GM18505 (cell line): ENCODE measurements around the gene RNF168.
"Not testable (repeated sequence)": the region's sequence is repeated elsewhere in the genome, so short reads cannot be mapped to it uniquely, and the experiment has no call there.

ENCODE experiments used
- ATAC-seq: cut with Tn5 transposase; IDR thresholded peaks from one replicate; pipeline ENCODE4 v1.9.1; 2021; ENCODE audit not compliant: unreplicated experiment
- POLR2A ChIP-seq: IDR thresholded peaks from 4 replicates; pipeline ENCODE4 v1.6.1; 2011; ENCODE audit warnings: borderline replicate concordance; ENCODE audit not compliant: insufficient read depth, insufficient read length; ENCODE audit errors: extremely low read depth

RNF168 gene

GRCh38 chr3:196502775-196503195, 783 bp downstream of the RNF168 start:
- ATAC-seq: no peak
- no peak for TF ChIP-seq POLR2A

- no peak for ATAC-seq
- TF ChIP-seq POLR2A: no peak
Measured at GRCh38 chr3:196501316-196502044, 2.1 kb downstream of the RNF168 start.

- TF ChIP-seq POLR2A: no peak
Measured at GRCh38 chr3:196499807-196500524, 3.6 kb downstream of the RNF168 start.

GRCh38 chr3:196499061-196499460, 4.5 kb downstream of the RNF168 start:
- no peak for TF ChIP-seq POLR2A
- ATAC-seq: no peak

More at GRCh38 chr3:196499807-196500524, 3.6 kb downstream of the RNF168 start:
- no peak for ATAC-seq

- no peak for TF ChIP-seq POLR2A
- no peak for ATAC-seq
Measured at GRCh38 chr3:196498297-196498696, 5.3 kb downstream of the RNF168 start.

- no peak for TF ChIP-seq POLR2A
- ATAC-seq: no peak
Measured at GRCh38 chr3:196496183-196496582, 7.4 kb downstream of the RNF168 start.

GRCh38 chr3:196493292-196493691, 10.3 kb downstream of the RNF168 start:
- ATAC-seq: no peak
- no peak for TF ChIP-seq POLR2A

GRCh38 chr3:196492080-196492479, 11.5 kb downstream of the RNF168 start:
- ATAC-seq: no peak
- no peak for TF ChIP-seq POLR2A

GRCh38 chr3:196489747-196490146, 13.8 kb downstream of the RNF168 start:
- no peak for ATAC-seq
- no peak for TF ChIP-seq POLR2A

GRCh38 chr3:196486263-196486662, 17.3 kb downstream of the RNF168 start:
- no peak for ATAC-seq
- no peak for TF ChIP-seq POLR2A

GRCh38 chr3:196477678-196478077, 25.9 kb downstream of the RNF168 start:
- no peak for TF ChIP-seq POLR2A
- no peak for ATAC-seq

GRCh38 chr3:196472286-196472685, 31.3 kb downstream of the RNF168 start:
- no peak for ATAC-seq
- TF ChIP-seq POLR2A: no peak

GRCh38 chr3:196471551-196471950, 32.0 kb downstream of the RNF168 start:
- no peak for ATAC-seq
- no peak for TF ChIP-seq POLR2A

GRCh38 chr3:196470182-196470581, 33.4 kb downstream of the RNF168 start:
- ATAC-seq: not testable (repeated sequence)
